ENCODE measurements around the gene CEP164.
"Not testable (repeated sequence)": the region's sequence is repeated elsewhere in the genome, so short reads cannot be mapped to it uniquely, and the experiment has no call there.

Gene CEP164

GRCh38 chr11:117309310-117309709 is 18.3 kb upstream of the CEP164 start:
- DNase-seq, result no peak

GRCh38 chr11:117313091-117313490 is 14.6 kb upstream of the CEP164 start:
- no peak for DNase-seq

GRCh38 chr11:117313828-117314768 is 13.6 kb upstream of the CEP164 start:
- DNase-seq, result no peak

GRCh38 chr11:117314840-117315239 is 12.8 kb upstream of the CEP164 start:
- DNase-seq, result no peak

DNA sequence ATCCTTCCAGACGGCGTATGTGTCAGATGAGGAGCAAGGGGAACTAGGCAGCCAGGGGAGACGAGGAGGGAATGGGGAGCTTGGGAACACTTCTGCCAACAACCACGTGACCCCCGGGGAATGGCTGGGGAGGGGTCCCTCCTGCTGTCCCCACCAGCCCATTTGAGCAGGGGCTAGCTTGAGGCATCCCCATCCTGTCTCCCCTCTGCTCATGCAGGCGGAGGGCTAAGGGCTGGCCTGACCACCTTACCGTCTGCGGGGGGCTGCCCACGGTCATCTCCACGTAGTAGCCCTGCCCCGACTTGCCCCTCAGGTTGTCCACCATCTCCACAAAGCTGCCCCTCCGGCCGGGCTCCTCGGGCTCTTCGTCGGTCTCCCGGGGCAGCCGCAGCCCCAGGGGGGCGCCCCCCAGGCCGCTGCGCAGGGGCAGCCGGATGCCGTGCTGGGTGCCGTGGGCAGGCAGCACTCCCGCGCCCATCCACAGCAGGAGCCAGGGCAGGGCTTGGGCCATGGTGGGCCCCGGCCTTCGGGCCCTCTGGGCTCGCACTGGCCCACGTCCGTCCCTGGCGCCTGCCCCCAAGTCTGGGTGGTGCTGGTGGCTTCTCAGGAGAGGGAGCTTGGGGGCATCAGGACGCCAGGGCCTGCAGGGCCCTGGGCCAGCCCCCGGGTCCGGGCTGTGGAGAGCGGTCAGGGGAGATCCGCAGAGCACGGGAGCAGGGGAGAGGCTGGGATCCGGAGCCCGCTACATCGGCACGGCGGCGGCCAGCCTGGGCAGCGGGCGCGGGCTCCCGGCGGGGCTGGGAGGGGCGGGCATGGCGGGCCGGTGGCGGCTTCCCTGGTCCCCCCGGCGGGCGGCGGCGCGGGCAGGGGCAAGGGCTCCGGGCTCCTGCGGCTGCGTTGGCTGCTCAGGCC is 12.1 kb upstream of the CEP164 start:
- DNase-seq, result no peak

GRCh38 chr11:117316197-117316961 is 11.3 kb upstream of the CEP164 start, which contains the start of gene BACE1:
TSS of gene BACE1 (minus strand) at chr11:117316256. CDS start at chr11:117315795, 461 bp downstream.
- DNase-seq, result no peak

DNA sequence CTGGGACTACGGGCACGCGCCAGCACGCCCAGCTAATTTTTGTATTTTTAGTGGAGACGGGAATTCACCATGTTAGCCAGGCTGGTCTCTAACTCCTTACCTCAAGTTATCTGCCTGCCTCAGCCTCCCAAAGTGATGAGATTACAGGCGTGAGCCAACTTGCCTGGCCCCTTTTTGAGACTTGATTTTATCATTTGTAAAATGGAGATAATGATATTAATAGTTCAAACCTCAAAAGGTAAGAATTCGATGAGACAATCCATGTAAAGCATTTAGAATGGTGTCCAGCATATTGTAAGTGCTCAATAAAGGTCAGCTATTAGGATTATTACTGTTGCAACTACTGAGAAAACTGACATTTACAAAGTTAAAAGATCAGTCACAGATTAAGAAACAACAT is 8.9 kb upstream of the CEP164 start:
- DNase-seq, result no peak

- no peak for DNase-seq
Observed at GRCh38 chr11:117319214-117319840, 8.3 kb upstream of the CEP164 start.

GRCh38 chr11:117327255-117327566 is 443 bp upstream of the CEP164 start:
- DNase-seq, result not testable (repeated sequence)

DNA sequence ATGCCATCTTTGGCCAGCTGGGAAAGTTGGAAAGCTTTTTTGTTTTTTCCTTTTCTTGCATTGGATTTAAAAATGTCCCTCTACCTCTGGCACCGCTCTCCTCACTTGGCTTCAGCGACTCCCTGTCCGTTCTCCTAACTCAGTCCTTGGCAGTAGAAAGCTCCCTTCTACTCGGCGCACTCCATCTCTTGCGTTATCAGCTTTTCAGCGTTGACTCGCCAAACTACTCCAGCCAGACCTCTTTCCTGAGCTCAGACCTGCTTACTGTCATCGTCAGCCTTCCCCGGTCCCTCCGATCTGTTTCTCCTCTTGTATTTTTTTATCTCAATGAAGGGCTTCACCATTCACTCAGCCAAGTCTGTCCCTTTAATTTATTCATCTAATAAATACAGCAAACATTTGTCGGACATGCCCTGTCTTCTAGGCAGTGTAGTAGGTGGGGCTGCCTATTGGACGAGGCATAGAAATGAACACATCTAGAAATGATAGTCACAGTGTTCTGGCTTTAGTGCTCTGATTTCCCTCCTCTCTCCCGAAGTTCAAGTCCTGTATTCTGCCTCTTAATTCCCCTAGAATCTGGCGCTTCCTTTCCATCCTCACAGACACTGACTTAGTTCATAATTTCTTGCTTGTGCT is 839 bp downstream of the CEP164 start:
- no peak for DNase-seq

GRCh38 chr11:117332843-117333242 is 5.2 kb downstream of the CEP164 start:
- DNase-seq, result no peak

DNA sequence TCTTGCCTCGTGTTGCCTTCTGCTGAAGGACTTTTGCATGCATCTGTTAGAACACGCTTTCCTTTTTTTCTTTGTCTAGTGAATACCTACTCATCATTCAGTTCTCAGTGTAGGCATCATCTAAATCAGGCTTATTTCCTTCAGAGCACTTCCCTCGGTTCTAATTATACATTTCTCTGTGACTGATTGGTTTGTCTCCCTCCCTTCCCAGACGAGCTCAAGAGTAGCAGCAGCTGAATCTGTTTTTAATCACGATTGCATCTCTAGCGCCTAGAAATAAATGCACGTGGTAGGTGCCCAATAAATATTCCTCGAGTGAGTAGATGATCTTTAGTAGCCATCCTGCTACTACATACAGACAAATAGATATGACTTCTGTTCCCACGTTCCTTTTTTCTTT is 6.3 kb downstream of the CEP164 start:
- no peak for DNase-seq

GRCh38 chr11:117334896-117335295 is 7.2 kb downstream of the CEP164 start:
- no peak for DNase-seq

DNA sequence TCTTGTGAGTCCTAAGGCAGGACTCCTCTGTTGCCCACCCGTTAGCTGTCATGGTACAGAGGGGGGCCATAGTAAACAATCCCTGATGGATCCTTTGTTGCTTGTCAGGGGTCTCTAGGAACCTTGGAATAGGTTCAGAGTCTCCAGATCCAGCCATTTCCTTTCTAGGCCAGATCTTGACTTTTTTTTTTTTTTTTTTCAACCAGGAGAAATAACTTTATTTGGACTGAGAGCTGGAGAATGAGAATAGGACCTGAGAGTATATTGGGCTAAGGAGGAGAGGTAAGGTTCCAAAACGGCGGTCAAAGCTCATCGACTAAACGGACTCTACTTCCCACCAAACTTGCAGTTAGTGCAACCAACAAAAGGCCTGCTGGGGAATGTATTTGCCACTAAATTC is 7.7 kb downstream of the CEP164 start:
- no peak for DNase-seq

DNA sequence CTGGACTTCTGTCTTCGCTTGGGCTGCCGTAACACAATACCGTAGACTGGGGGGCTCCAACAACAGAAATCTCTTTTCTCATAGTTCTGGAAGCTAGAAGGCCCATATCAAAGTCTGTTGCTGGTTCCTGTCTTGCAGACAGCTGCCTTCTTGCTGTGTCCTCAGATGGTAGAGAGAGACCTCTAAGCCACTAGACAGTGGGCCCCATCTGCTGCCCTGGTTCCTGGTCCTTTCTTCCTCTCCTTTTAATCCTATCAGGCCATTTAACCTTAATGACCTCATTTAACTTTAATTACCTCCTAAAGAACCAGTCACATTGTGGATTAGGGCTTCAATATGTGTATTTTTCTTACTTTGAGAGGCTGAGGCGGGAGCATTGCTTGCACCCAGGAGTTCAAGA is 9.4 kb downstream of the CEP164 start:
- DNase-seq, result no peak

DNA sequence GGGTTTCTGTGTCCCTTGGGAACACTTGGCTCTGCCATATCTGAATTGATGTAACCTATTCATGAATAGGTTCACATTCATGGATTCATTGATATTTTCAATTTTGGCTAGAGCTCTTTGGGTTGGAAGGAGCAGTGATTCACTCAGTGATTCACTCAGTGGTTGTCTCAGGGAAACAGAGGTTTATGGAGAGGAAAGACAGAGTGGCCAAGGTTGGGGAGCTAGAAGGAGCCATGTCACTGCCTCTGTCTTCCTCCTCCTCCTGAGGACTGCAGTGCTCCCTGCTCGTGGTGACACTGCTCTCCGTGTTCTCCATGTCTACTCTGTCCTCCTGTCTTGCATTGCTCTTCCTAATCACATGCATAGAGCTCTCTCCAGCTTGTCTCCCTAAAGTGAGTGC is 17.4 kb downstream of the CEP164 start:
- DNase-seq, result no peak

DNA sequence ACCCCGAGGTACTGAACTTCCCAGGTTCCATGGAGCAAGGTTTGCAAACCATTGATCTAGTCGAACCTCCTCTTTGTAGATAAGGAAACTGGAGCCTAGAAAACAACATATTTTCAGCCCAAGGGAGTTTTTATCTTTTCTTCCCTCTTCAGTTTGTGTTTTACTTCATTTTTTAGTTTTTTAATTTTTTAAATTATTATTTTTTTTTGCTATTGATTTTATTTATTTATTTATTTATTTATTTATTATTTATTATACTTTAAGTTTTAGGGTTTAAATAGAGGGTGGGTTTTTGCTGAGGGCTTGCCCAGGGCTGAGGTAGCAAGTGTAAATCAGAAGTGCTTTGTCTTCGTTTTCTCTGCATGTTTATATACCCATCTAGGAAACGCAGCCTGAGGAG is 26.9 kb downstream of the CEP164 start:
- no peak for DNase-seq

DNA sequence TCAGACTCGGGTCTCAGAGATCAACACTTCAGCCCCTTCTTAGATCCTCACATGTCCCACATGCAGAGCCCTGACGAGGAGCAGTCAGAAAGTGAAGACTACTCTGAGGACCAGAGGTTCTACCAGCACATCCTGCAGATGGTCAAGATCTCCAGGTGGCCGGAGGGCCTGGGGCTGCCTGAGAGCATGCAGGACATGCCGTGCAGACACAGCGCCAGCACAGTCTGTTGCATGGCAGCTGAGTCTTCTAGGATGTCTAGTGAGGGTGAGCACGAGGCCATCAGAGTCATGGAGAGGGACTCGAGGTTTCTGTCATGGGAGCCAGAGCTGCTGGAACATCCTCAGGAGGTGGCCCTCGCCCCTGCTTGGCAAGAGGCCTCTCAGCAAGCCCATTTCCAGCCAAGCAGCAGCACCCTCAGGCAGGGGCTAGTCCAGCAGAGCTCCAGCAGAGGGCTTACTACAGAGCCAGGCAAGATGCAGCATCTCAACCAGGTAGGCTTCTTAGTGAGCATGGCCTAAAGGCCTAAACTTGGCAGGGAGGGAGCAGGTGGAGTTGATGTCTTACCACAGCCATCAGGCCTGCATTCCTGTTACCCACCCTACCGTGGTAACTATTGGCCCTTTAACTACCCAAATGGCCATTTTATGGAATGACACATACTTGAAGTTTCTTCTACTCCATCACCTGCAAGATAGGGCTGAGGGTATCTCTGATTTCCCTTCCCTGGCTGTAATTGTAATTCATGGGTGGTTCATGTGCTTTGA is 28.7 kb downstream of the CEP164 start:
- no peak for DNase-seq

DNA sequence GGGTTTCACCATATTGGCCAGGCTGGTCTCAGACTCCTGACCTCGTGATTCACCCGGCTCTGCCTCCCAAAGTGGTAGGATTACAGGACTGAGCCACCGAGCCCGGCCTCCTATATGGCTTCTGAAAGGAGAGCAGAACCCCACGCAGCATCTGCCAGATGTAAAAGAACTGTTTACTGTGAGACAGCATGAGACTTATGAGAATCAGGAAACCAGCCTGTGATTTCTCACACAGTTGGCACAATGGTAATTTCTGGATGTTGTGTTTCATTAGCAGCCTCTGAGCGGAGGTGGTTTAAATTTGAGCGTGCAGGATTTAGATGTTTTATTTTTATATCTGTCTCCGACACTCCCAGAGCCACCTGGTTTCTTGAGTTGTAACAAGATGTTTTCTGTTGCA is 33.8 kb downstream of the CEP164 start:
- DNase-seq, result no peak

DNA sequence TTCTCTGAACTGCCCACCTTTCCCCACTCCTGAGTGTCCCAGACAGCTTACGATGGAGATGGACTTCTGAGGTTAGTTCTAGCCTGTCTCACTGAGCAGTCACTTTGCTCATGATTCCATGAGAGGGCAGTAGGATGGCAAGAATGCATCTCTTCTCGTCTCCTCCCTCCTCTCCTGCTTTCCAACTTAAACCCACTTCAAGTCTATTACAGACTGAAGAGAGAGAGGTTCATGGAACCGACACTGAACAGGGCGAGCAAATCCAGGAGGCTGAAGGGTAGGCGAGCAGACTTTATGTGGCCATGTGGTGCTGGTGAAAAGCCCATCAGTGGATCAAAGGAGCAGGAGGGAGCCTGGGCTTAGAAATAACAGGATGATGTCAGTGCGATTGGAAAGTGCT is 38.6 kb downstream of the CEP164 start:
- DNase-seq, result no peak

GRCh38 chr11:117366875-117367274 is 39.2 kb downstream of the CEP164 start:
- no peak for DNase-seq
